GM12892 (cell line): ENCODE measurements around the gene HAND2.

Source experiments
- POLR2AphosphoS5 ChIP-seq: IDR thresholded peaks from 2 replicates; pipeline ENCODE4 v1.6.1; 2011; ENCODE audit warnings: low read depth, low read length, control low read depth
- TAF1 ChIP-seq: IDR thresholded peaks from 2 replicates; pipeline ENCODE4 v1.6.1; 2011; ENCODE audit warnings: low read depth, mild to moderate bottlenecking, control low read depth, low read length, borderline replicate concordance

GRCh38 chr4:173539986-173540385, 10.0 kb upstream of the HAND2 start:
- TF ChIP-seq POLR2AphosphoS5 (no peak), TAF1 (no peak)
